Large intestine (tissue), 3 donors: ENCODE data around the gene TUT4. TPM values are rescaled to one million over a fixed set of nuclear protein-coding genes. Genes with fewer than 3 reads are reported as not detected.

Experiments used
- DNase-seq, 2 donors: peaks; one replicate each; pipeline versions ENCODE4 v3.0.0 to v3.0.0-alpha.2; 2013
- H3K27ac ChIP-seq: one replicate; pipeline ENCODE4 v1.5.1; 2013; ENCODE audit warnings: low read length
- H3K27me3 ChIP-seq: 2 replicates; pipeline ENCODE4 v1.6.1; 2013; ENCODE audit warnings: low read length; ENCODE audit not compliant: control insufficient read depth, insufficient read depth
- H3K36me3 ChIP-seq: 2 replicates; pipeline ENCODE4 v1.6.1; 2013; ENCODE audit warnings: low read length; ENCODE audit not compliant: control insufficient read depth, insufficient read depth
- H3K4me1 ChIP-seq: one replicate; pipeline ENCODE4 v1.6.1; 2013; ENCODE audit warnings: low read length; ENCODE audit not compliant: control insufficient read depth, insufficient read depth
- H3K4me3 ChIP-seq: one replicate; pipeline ENCODE4 v1.5.1; 2013; ENCODE audit warnings: low read length
- H3K9me3 ChIP-seq: one replicate; pipeline ENCODE4 v1.6.1; 2013; ENCODE audit warnings: mild to moderate bottlenecking, low read depth, low read length, moderate library complexity; ENCODE audit not compliant: control insufficient read depth
- WGBS: methylation state at CpG from one replicate; pipeline ENCODE4 v1.1.5; 2013; ENCODE audit warnings: low lambda C conversion rate; ENCODE audit not compliant: insufficient coverage; 5-methylcytosine and 5-hydroxymethylcytosine counted together
- polyA plus RNA-seq: library from polyadenylated mRNA; unstranded; fragments of 120-200 nt; gene quantifications from one replicate; pipeline ENCODE4 v1.2.1, GENCODE V29; 2013

TUT4 gene
- polyA plus RNA-seq, 1 donor = 68.7 TPM

DNA sequence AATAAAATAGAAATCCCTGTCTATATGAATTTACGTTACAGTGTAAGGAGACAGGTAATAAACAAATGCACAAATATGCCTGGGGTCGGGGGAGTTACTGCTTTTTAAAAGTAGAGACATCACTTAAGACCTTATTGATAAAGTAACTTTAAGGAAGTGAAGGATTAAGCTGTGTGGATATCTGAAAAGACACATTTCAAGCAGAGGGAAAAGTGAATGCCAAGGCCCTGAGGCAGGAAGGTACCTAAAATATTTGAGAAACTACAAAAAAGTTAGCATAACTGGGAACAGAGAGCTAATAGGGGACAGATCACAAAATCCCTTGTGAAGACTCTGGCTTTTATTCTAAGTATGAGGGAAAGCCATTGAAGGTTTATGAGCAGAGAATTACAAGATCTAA, 41.5 kb downstream of the TUT4 start:
- Histone ChIP-seq H3K27me3 (no peaks in the 10 kb centered on the region), H3K4me1 (no peaks in the 10 kb centered on the region), H3K36me3 (peaks cover 40% of the 10 kb centered on the region), H3K27ac (no peak overlapping the region), H3K9me3 (no peaks in the 10 kb centered on the region), H3K4me3 (no peak overlapping the region)
- no peak for DNase-seq
- 80% methylated on average over 2 of the region's 2 CpGs for WGBS

DNA sequence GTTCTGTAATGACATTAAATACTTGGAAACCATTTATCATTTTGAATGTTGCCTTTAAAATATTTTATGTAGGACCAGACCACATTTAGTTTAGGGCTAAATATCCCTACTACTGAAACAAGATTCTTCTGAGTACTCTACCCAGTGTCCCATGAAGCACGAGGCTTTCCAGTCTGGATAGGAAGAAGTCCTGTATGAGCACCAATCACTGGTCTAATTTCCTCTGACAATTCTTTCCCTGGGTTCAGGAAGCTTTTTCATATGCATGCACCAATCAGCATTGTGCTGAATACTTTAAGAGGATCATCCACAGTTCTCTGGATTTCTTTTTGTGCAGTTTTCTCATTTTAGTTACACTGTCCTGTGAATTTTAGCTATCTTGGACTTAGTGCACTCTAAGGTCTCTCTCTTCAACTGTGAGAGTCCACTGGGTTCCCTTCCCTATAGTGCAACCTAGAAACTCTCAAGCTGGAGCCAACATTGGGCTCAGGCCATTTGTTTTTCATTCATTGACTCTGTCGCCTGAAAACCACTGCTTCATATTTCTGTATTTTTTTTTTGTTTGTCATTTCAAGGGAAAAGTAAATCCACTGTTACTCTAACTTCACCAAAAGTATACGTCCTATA, 45.9 kb downstream of the TUT4 start:
- H3K9me3 ChIP-seq = no peaks in the 10 kb centered on the region
- H3K4me1 ChIP-seq = no peaks in the 10 kb centered on the region
- DNase-seq = no peak
- H3K27me3 ChIP-seq = no peaks in the 10 kb centered on the region
- WGBS = 94% methylated on average over 2 of the region's 3 CpGs
- no peak overlapping the region for H3K27ac ChIP-seq
- H3K4me3 ChIP-seq = no peak overlapping the region
- H3K36me3 ChIP-seq = peaks cover 21% of the 10 kb centered on the region

DNA sequence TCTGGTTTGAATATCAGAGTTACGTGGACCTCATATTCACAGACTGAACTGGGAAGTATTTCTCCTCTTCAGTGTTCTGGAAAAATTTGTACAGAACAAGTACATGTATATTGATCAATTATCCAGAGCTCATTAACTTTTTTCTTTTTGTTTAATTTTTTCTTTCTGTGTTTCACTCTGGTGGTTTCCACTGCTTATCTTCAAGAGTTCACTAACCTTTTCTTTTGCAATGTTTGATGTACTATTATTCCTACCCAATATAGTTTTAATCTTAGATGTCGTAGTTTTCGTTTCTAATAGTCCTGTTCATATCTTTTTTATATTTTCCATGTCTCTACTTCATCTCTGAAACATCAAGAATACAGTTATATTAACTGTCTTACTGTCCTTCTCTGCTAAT, 46.5 kb downstream of the TUT4 start:
- WGBS = 100% methylated on average over 3 of the region's 3 CpGs

DNA sequence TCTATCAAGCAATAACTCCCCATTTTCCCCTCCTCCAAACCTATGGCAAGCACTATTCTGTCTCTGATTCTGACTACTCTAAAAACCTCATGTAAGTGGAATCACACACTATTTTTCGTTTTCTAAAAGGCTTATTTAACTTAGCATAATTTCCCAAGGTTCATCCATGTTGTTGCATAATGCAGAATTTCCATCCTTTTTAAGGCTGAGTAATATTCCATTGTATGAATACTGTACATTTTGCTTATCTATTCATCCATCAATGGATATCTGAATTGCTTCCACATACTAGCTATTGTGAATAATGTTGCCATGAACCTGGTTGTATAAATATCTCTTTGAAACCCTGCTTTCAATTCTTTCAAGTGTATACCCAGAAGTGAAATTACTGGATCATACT, 48.2 kb downstream of the TUT4 start:
- no peaks in the 10 kb centered on the region for H3K4me1 ChIP-seq
- no peak for DNase-seq
- H3K27ac ChIP-seq = no peak overlapping the region
- H3K4me3 ChIP-seq = no peak overlapping the region
- H3K9me3 ChIP-seq = no peaks in the 10 kb centered on the region
- no CpG with 5 or more reads among the region's 1 CpG for WGBS
- H3K27me3 ChIP-seq = no peaks in the 10 kb centered on the region
- H3K36me3 ChIP-seq = peaks cover 18% of the 10 kb centered on the region

More for the DNA sequence above, 46.5 kb downstream of the TUT4 start:
- H3K27me3 ChIP-seq = no peaks in the 10 kb centered on the region
- no peak overlapping the region for H3K4me3 ChIP-seq
- peaks cover 19% of the 10 kb centered on the region for H3K36me3 ChIP-seq
- H3K4me1 ChIP-seq = no peaks in the 10 kb centered on the region
- no peak overlapping the region for H3K27ac ChIP-seq
- H3K9me3 ChIP-seq = no peaks in the 10 kb centered on the region
- no peak for DNase-seq

DNA sequence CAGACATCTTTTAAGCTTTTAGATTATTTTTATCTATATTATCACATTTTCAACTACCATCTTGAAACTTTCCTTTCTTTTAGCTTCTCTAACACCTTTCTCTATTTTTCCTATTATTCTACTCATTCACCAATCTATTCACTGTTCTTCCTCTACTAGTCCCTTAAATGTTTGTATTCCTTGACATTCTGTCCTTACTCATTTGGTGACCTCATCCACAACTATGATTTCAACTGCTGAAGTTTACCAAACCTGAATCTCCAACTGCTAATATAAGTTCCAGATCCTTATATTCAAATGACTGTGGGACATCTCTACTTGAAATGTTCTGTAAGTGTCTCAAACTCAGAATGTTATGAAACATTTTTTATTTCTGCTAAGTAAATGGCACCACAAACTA, 49.2 kb downstream of the TUT4 start:
- no peaks in the 10 kb centered on the region for H3K27me3 ChIP-seq

DNA sequence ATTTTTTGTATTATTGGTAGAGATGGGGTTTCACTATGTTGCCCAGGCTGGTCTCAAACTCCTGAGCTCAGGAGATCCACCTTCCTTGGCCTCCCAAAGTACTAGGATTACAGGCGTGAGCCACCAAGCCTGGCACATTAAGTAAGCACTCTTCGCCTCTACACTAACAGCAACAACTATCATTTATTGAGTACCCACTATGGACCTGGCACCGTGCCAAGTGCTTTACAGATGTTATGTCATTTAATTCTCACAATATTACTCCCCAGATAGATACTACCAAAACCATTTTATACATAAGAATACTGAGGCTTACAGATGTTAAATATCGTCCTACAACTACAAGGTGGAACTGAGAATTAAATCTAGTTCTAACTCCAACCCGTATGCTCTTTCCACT, 50.1 kb downstream of the TUT4 start:
- no peak overlapping the region for H3K27ac ChIP-seq
- no peak overlapping the region for H3K4me3 ChIP-seq
- no peaks in the 10 kb centered on the region for H3K4me1 ChIP-seq
- DNase-seq = no peak
- no peaks in the 10 kb centered on the region for H3K9me3 ChIP-seq
- peaks cover 12% of the 10 kb centered on the region for H3K36me3 ChIP-seq
- WGBS = 80% methylated on average over 1 of the region's 5 CpGs
- no peaks in the 10 kb centered on the region for H3K27me3 ChIP-seq

More for the DNA sequence above, 49.2 kb downstream of the TUT4 start:
- no peak for DNase-seq
- no peak overlapping the region for H3K27ac ChIP-seq
- no peaks in the 10 kb centered on the region for H3K4me1 ChIP-seq
- H3K36me3 ChIP-seq = peaks cover 16% of the 10 kb centered on the region
- no peaks in the 10 kb centered on the region for H3K9me3 ChIP-seq
- H3K4me3 ChIP-seq = no peak overlapping the region

DNA sequence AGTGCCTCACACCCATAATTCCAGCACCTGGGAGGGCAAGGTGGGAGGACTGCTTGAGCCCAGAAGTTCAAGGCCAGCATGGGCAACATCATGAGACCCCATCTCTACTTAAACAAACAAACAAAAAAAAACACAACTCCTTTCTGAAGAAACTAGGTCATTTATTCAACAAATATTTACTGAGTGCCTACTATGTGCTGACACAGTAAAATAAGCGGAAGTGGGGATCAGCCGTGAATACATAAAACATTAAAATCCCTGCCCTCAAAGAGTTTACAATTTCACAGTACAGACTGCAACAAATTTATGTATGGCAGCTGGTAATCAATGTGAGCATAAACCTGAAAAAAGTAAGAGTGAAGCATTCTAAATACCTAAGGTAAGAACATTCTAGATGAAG, 65.3 kb downstream of the TUT4 start:
- H3K4me3 ChIP-seq = no peak overlapping the region
- WGBS = no CpG with 5 or more reads among the region's 2 CpGs
- peaks cover 15% of the 10 kb centered on the region for H3K36me3 ChIP-seq

DNA sequence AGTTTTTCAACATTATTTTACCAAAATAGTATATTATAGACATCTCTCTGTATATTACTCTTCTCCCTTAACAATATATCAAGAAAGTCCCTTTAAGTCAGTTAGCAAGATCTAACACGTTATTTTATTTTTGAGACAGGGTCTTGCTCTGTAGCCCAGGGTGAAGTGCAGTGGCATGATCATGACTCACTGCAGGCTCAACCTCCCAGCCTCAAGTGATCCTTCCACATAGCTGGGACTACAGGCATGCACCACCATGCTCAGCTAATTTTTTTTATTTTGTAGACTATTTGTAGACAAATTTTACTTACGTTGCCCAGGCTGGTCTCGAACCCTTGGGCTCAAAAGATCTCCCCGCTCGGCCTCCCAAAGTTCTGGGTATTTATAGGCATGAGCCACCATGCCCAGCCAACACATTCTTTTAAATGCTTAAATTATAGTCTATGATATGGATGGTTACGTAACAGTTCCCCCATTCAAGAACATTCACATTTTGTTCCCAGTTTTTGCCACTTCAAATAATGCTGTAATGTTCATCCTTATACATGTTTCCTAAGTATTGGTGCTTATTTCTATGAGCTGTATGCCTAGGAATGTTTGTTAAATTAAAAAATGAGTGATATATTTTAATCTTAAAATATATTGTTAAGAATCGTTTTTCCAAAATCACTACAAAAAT, 70.4 kb downstream of the TUT4 start:
- no peak overlapping the region for H3K4me3 ChIP-seq
- H3K27ac ChIP-seq = no peak overlapping the region
- peaks cover 27% of the 10 kb centered on the region for H3K36me3 ChIP-seq
- H3K9me3 ChIP-seq = no peaks in the 10 kb centered on the region
- DNase-seq = no peak
- no peaks in the 10 kb centered on the region for H3K27me3 ChIP-seq
- no peaks in the 10 kb centered on the region for H3K4me1 ChIP-seq
- WGBS = 100% methylated on average over 2 of the region's 7 CpGs

More for the DNA sequence above, 65.3 kb downstream of the TUT4 start:
- H3K9me3 ChIP-seq = no peaks in the 10 kb centered on the region
- no peak for DNase-seq
- H3K27me3 ChIP-seq = no peaks in the 10 kb centered on the region
- no peaks in the 10 kb centered on the region for H3K4me1 ChIP-seq
- H3K27ac ChIP-seq = no peak overlapping the region

DNA sequence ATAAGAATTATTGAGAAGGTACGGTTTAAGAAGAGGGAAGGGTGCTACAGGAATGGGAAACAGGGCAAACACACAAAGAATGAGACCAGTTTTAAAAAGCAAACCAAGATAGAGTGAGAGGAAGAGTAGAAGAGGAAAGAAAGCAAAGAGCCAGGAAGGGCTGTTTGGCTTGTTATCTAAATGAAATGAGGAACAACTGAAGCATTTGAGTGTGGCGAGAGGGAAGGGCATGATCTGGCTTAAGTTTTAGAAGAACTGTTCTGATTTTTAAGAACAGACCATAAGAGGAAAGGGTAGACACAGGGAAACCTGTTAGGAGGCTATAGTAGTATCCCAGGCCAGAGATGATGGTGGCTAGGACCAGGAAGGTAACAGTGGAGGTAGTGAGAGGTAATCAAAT, 73.8 kb downstream of the TUT4 start:
- no peaks in the 10 kb centered on the region for H3K27me3 ChIP-seq
- no peak for DNase-seq
- 96% methylated on average over 2 of the region's 2 CpGs for WGBS
- no peaks in the 10 kb centered on the region for H3K4me1 ChIP-seq
- peaks cover 41% of the 10 kb centered on the region for H3K36me3 ChIP-seq
- no peak overlapping the region for H3K4me3 ChIP-seq
- no peaks in the 10 kb centered on the region for H3K9me3 ChIP-seq
- H3K27ac ChIP-seq = no peak overlapping the region

DNA sequence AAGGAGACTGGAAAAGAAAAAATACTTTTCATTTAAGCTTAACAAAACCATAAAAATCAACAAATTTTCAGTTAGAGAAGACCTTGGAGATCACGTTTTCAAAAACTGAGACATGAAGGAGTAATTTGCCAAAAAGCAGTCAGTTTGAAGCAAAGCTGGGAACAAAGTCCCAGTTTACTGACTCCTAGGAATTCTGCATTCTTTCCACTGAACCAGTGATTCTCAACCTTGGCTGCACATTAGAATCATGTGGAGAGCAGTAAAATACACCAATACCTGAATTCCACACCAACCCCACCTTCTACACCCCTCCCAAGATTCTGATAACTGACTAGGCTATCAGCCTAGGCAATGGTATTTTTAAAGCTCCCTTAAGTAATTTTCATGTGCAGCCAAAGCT, 75.0 kb downstream of the TUT4 start:
- DNase-seq = no peak
- Histone ChIP-seq H3K27ac (no peak overlapping the region), H3K27me3 (no peaks in the 10 kb centered on the region), H3K4me1 (no peaks in the 10 kb centered on the region), H3K36me3 (peaks cover 41% of the 10 kb centered on the region), H3K4me3 (no peak overlapping the region), H3K9me3 (no peaks in the 10 kb centered on the region)
- WGBS = 100% methylated on average over 1 of the region's 1 CpG

DNA sequence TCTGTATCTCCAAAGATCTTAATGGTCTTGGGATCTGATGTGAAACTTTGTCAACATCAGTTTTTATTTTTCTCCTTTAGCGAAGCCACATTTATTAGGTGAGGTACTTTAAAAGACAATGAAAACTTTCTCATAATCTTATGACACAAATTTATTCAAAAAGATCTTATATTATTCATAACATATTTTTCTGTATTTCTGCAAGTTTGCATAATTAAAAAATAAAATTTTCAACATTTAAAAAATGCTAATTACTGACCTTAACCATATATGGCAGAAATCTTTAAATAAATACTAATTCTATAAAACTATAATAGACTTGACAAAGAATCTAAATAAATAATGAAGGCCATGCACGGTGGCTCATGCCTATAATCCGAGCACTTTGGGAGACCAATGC, 75.9 kb downstream of the TUT4 start:
- WGBS = 100% methylated on average over 1 of the region's 3 CpGs

More for the DNA sequence above, 75.9 kb downstream of the TUT4 start:
- no peaks in the 10 kb centered on the region for H3K27me3 ChIP-seq
- H3K36me3 ChIP-seq = peaks cover 36% of the 10 kb centered on the region
- no peak overlapping the region for H3K4me3 ChIP-seq
- H3K4me1 ChIP-seq = no peaks in the 10 kb centered on the region
- DNase-seq = no peak
- H3K27ac ChIP-seq = no peak overlapping the region
- H3K9me3 ChIP-seq = no peaks in the 10 kb centered on the region
